Coronary artery (tissue), 2 donors: ENCODE results near the gene AIP.

Experiments used
- DNase-seq: peaks from one replicate; pipeline ENCODE4 v3.0.0-alpha.2; 2017; ENCODE audit warnings: low spot score
- H3K27ac ChIP-seq, 2 donors: fragments of 200-600 bp; sonication (generic); one replicate each; pipeline ENCODE4 v1.5.1; 2016 to 2019
- H3K4me3 ChIP-seq: fragments of 200-600 bp; sonication (generic); 2 replicates; pipeline ENCODE4 v1.5.1; 2016; ENCODE audit warnings: mild to moderate bottlenecking, moderate library complexity
- CTCF ChIP-seq: fragments of 200-600 bp; sonication (generic); IDR thresholded peaks from one replicate; pipeline ENCODE4 v1.5.1; 2019; ENCODE audit warnings: antibody characterized with exemption

Gene AIP

DNA sequence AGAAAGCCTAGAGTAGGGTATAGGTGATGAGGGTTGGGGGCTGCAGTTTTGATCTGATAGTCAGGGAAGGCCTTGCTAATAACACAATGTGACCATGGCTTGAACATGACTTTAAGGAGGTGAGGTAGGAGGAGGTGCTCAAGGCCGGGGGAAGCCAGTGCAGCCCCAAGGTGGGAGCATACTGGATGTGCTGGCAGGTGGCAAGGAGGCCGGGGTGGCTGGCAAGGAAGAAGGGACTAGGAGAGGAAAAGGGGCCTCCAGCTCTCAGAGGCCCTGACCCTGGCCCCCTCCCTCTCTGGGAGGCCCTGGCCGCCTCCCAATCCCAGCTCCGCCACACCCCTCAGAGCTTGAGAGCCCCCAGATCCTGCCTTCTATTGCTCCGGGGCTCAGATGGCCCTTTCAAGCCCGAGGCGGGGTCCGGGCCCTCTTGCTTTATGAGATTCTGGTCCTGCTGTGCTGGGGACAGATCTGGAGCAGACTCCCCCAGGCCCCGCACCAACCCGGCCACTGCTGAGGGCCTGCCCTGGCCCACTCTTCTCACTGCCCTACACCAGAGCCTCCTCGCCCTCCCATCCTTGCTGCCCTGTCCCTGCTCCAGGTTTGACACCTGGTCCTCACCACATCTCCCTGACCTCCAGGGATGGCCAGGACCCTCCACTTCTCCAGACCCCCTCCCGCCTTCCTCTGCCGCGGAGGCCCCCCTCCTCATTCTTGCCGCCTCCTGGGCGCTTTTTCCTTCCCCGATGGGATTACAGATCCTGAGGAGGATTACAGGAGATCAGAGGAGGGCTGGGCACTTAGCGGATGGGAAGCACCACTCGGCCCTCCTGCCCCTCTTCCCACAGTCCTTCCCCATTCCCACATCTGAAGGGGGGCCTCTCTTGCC lies 20.5 kb downstream of the AIP start:
- no peak for DNase-seq
- TF ChIP-seq CTCF, result no peak
- H3K4me3 ChIP-seq, result peak overlapping the region; percentile 78

GRCh38 chr11:67504005-67504949 lies 21.5 kb downstream of the AIP start:
- H3K4me3 ChIP-seq, result peak overlapping the region; percentile 78
- peak overlapping the region; percentile 86 to 97 for H3K27ac ChIP-seq
- TF ChIP-seq CTCF, result no peak
- no peak for DNase-seq

More for the DNA sequence above, 20.5 kb downstream of the AIP start:
- H3K27ac ChIP-seq, result no peak overlapping the region

DNA sequence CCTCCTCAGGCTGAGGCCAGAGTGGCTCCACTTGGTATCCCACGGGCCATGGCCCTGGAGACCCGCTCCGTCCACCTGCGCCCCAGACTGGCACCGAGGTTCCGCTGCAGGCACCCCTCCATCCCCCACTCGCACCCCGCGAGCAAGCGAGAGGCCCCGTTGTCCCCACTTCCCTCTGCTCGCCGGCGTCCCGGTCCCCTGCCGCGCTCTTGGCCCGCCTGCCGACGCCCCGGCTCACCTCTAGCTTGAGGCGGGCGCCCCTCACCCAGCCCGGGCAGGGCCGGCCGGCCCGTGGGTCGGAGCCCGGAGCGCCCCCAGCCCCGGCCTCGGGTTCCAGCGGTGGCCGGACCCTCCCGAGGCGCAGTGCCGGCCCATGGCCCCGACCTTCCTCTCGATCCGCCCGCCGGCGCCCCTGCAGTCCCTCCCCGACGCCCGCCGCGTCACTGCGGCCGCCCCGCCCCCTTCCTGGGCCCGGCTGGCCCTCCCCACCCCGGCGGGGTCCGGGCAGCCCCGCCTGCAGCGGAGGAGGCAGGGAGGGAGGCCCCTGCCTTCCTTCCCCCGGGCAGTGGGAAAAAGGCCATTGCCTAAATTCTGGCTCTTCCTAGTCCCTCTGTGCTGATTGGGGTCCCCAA lies 22.2 kb downstream of the AIP start, which contains the start of gene PITPNM1:
PITPNM1 (minus strand) TSS at position 414 of the 632 bp plus-strand sequence. CDS start 1,183 bp downstream, outside the sequence.
- peak; percentile 85 for DNase-seq
- Histone ChIP-seq H3K4me3 (peak within 1 kb of the TSS; percentile 78), H3K27ac (peak within 1 kb of the TSS; percentile 86 to 97)
- TF ChIP-seq CTCF, result no peak

DNA sequence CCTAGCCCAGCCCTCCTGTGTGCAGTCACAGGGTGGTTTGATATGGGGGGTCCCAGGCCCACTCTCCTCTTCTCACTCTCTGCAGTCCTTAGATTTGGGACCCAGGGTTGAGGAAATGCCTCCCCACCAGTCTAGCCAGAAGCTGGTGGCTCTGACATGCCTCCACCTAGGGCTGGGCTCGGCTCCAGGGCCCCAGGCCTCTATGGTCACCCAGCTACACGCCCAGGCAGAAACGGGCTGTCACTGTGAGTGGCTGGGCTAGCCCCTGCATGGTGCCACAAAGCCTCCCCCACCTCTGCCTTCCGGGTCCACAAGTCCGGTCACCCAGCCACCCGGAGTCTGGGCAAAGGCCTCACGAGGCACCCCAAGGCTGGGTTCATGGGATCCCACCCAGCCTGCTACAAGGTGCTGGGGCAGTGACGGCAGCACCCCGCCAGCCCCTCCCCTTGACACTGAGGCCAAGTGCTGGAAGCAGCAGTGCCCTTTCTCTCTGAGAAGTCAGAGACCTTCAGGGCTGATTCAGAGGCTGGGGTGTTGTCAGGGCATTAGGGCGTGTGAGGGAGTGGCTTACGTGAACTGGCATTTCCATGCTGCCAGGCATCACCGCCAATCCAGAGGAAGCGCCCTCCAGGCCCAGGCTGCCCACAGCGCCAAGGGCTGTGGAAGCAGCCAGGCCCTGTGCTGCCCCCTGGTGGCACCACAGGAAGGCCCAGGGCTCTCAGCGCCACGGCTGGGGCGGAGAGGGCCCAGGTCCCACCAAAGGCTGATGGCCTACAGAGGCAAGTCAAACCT lies 23.0 kb downstream of the AIP start:
- DNase-seq, result peak; percentile 97
- H3K4me3 ChIP-seq, result peak overlapping the region; percentile 78
- TF ChIP-seq CTCF, result peak; percentile 97

GRCh38 chr11:67506426-67507051 lies 23.7 kb downstream of the AIP start:
- DNase-seq, result no peak
- no peak for TF ChIP-seq CTCF
- H3K27ac ChIP-seq, result peak overlapping the region; percentile 86 to 97
- peak overlapping the region; percentile 78 for H3K4me3 ChIP-seq

More for the DNA sequence above, 23.0 kb downstream of the AIP start:
- H3K27ac ChIP-seq, result peak overlapping the region; percentile 86 to 97
